ENCODE results near the gene TPRG1L. TPM values are rescaled to one million over a fixed set of nuclear protein-coding genes. Genes with fewer than 3 reads are reported as not detected.
"Not testable (repeated sequence)": the region's sequence is repeated elsewhere in the genome, so short reads cannot be mapped to it uniquely, and the experiment has no call there.

The TPRG1L gene
- total RNA-seq = 40.8 and 41.7 TPM in 2 replicates

DNA sequence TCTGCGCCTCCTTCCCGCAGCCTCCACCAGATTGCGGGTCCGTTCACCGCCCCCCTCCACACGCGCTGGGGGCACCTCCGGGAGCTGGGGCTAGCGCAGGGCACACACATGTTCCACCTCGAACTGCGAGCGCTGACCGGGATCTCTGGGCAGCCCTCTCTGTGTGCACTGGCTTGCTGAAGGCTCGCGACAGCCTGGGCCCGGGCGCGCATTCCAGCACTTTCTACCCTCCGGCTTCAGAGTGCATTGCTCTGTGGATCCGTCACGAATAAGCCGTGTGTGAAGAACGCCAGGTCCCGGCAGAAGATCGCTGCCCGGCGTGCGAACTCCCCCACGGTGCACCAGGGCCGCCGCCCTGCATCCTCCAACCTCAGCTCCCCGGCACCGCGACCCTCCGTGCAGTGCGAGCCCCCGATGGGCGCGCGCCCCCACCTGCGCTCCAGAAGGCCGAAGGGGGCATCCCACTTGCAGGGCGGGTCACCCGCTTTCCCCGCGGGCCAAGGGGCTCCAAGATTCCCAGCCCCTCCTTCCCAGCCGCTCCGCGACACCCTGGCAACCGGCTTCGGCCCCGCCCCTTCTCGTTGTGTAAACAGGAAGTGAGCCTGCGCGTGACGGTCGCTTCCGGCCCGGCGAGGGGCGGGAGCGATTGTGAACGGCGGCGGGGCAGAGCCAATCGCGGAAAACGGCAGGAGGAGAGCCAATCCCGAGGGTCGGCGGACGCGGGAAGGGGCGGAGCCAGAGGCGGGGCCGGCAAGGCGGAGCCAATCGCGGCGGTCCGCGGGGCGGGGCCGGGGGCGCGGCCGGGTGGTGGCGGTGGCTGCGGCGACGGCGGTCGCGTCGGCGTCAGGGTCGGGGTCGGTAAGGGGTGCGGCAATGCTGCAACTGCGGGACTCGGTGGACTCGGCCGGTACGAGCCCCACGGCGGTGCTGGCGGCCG is at the start of gene TPRG1L:
Gene TPRG1L (plus strand): TSS at position 816 of the 937 bp plus-strand sequence. CDS start 58 bp downstream, at position 874.
- Histone ChIP-seq H3K4me3 (ENCODE audit: low read depth, low read length) (peak within 1 kb of the TSS; percentile 98), H3K36me3 (ENCODE audit: control insufficient read depth, insufficient read depth, low read length) (no peaks in the 10 kb centered on the region), H3K27me3 (ENCODE audit: control insufficient read depth, insufficient read depth, low read length) (no peaks in the 10 kb centered on the region)
- TF ChIP-seq CTCF (IDR thresholded peaks at IDR 0.05; ENCODE audit: insufficient read depth, low read length, poor library complexity, severe bottlenecking) = no peak
- DNase-seq (ENCODE audit: low read depth) = peak; percentile 76

GRCh38 chr1:3575515-3575914 is 49.3 kb upstream of the TPRG1L start:
- not testable (repeated sequence) for H3K27me3 ChIP-seq (ENCODE audit: control insufficient read depth, insufficient read depth, low read length); H3K4me3 ChIP-seq (ENCODE audit: low read depth, low read length)

GRCh38 chr1:3575993-3576392 is 48.8 kb upstream of the TPRG1L start:
- no peak for DNase-seq (ENCODE audit: low read depth)
- TF ChIP-seq CTCF (IDR thresholded peaks at IDR 0.05; ENCODE audit: insufficient read depth, low read length, poor library complexity, severe bottlenecking) = no peak
- Histone ChIP-seq H3K4me3 (ENCODE audit: low read depth, low read length) (no peak overlapping the region), H3K36me3 (ENCODE audit: control insufficient read depth, insufficient read depth, low read length) (no peaks in the 10 kb centered on the region), H3K27me3 (ENCODE audit: control insufficient read depth, insufficient read depth, low read length) (no peaks in the 10 kb centered on the region)

More at GRCh38 chr1:3575515-3575914, 49.3 kb upstream of the TPRG1L start:
- H3K36me3 ChIP-seq (ENCODE audit: control insufficient read depth, insufficient read depth, low read length); DNase-seq (ENCODE audit: low read depth): not testable (repeated sequence)

DNA sequence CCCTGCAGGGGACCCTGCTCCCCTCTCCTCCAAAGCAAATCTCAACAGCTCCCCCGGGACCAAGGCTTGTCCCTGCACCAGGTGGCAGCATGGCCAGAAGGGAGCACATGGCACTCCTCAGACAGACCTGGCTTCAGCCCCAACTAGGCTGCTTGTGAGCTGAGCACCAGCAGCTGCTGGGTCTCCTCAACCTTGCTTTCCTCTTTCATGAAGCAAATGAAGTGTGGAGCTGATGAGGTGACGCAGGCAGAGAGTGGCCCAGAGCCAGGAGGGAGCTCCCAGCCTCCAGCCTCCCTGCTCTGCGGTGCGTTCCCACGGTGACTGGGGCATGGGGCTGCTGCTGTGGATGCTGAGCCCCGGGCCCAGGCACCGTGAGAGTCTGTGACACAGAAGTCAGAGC is 47.5 kb upstream of the TPRG1L start:
- no peak for TF ChIP-seq CTCF (IDR thresholded peaks at IDR 0.05; ENCODE audit: insufficient read depth, low read length, poor library complexity, severe bottlenecking)
- Histone ChIP-seq H3K27me3 (ENCODE audit: control insufficient read depth, insufficient read depth, low read length) (peaks cover 2% of the 10 kb centered on the region), H3K36me3 (ENCODE audit: control insufficient read depth, insufficient read depth, low read length) (no peaks in the 10 kb centered on the region), H3K4me3 (ENCODE audit: low read depth, low read length) (no peak overlapping the region)
- DNase-seq (ENCODE audit: low read depth) = no peak

GRCh38 chr1:3577711-3578432 is 46.9 kb upstream of the TPRG1L start:
- TF ChIP-seq CTCF (IDR thresholded peaks at IDR 0.05; ENCODE audit: insufficient read depth, low read length, poor library complexity, severe bottlenecking) = no peak
- no peak for DNase-seq (ENCODE audit: low read depth)
- Histone ChIP-seq H3K36me3 (ENCODE audit: control insufficient read depth, insufficient read depth, low read length) (no peaks in the 10 kb centered on the region), H3K4me3 (ENCODE audit: low read depth, low read length) (no peak overlapping the region), H3K27me3 (ENCODE audit: control insufficient read depth, insufficient read depth, low read length) (peaks cover 2% of the 10 kb centered on the region)

DNA sequence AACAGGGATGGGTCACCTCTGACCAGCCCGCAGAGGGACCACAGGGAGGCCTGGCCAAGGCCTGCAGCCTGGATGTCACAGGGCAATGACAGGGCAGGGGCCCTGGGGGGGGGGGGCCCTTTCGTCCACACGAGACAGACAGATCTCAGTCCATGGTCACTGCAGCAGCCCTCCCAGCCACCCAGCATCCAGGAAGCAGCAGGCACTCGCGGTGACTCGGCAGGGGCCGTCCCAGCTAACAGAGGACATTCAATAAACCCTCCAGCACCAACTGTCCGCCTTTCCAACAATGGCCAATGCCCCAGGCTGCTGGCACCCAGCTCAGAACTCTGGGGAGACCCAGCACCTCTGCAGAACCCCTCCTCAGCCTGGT is 46.4 kb upstream of the TPRG1L start:
- DNase-seq (ENCODE audit: low read depth) = no peak
- TF ChIP-seq CTCF (IDR thresholded peaks at IDR 0.05; ENCODE audit: insufficient read depth, low read length, poor library complexity, severe bottlenecking) = no peak
- Histone ChIP-seq H3K4me3 (ENCODE audit: low read depth, low read length) (no peak overlapping the region), H3K27me3 (ENCODE audit: control insufficient read depth, insufficient read depth, low read length) (peaks cover 2% of the 10 kb centered on the region), H3K36me3 (ENCODE audit: control insufficient read depth, insufficient read depth, low read length) (no peaks in the 10 kb centered on the region)
